ENCODE results near the gene LIG4.

DNA sequence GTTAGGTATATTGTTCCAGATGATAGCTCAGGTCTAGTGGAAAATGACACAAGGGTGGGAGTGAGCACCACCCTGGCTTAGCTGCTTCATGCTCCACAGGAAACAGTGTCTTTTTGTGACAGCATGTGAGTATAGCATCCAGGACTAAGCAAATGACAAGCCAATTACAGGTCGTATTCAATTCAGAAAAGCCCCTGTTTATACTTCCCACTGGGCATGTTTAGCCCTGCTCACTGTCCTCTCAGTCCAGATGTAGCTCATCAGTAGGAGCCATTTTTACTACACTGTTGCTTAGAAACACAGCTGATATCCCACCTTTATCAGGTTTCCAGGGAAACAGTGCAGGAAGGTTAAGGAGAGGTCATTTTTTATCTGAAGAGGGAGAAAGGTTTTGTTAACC is 10.8 kb upstream of the LIG4 start:
- TF ChIP-seq EZH2 (IDR thresholded peaks at IDR 0.05; ENCODE audit: insufficient read depth, poor library complexity, severe bottlenecking): no peak
- TF ChIP-seq EZH2phosphoT487 (IDR thresholded peaks at IDR 0.05; ENCODE audit: insufficient read depth, low read depth): no peak

Measured in GM23248 (cell line).